Natural killer cell (primary cell): Measurements from ENCODE around the gene SCAND1. TPM values are rescaled to one million over a fixed set of nuclear protein-coding genes. Genes with fewer than 3 reads are reported as not detected.
"Not testable (repeated sequence)": the region's sequence is repeated elsewhere in the genome, so short reads cannot be mapped to it uniquely, and the experiment has no call there.

Experiments used
- ATAC-seq, 3 donors: fragments of 150-1000 bp in 2 of 3; fragments of 200-7000 bp in 1 of 3; cut with Tn5 transposase; 1 replicate in 1 of 3; 2 replicates in 2 of 3; pipeline ENCODE4 v1.10.0; 2021; ENCODE audit warnings: mild to moderate bottlenecking in 2 of 3, moderate library complexity in 2 of 3
- DNase-seq, 2 donors: peaks; one replicate each; pipeline versions ENCODE4 v3.0.0 to v3.0.0-alpha.2; 2013 to 2021; ENCODE audit warnings: mixed read lengths in 1 of 2
- H3K27ac ChIP-seq: one replicate; pipeline ENCODE4 v1.5.1; 2013; ENCODE audit warnings: mild to moderate bottlenecking, low read length
- H3K27me3 ChIP-seq: one replicate; pipeline ENCODE4 v1.6.1; 2013; ENCODE audit warnings: low read length; ENCODE audit not compliant: control insufficient read depth, insufficient read depth
- H3K36me3 ChIP-seq: one replicate; pipeline ENCODE4 v1.6.1; 2013; ENCODE audit warnings: low read length; ENCODE audit not compliant: control insufficient read depth, insufficient read depth
- H3K4me1 ChIP-seq: one replicate; pipeline ENCODE4 v1.6.1; 2013; ENCODE audit warnings: low read length; ENCODE audit not compliant: control insufficient read depth, insufficient read depth
- H3K4me3 ChIP-seq: one replicate; pipeline ENCODE4 v1.5.1; 2013; ENCODE audit warnings: low read length
- H3K9me3 ChIP-seq: one replicate; pipeline ENCODE4 v1.6.1; 2013; ENCODE audit warnings: low read length; ENCODE audit not compliant: control insufficient read depth, insufficient read depth
- H3K27ac Mint-ChIP-seq, 2 donors: one replicate each; pipeline ENCODE4 v1.8.0; 2022; ENCODE audit warnings: mild to moderate bottlenecking in 2 of 2, mixed read lengths in 2 of 2, moderate library complexity in 1 of 2
- H3K27me3 Mint-ChIP-seq, 2 donors: one replicate each; pipeline ENCODE4 v1.8.0; 2022; ENCODE audit warnings: low read depth in 2 of 2, mixed read lengths in 2 of 2
- H3K36me3 Mint-ChIP-seq: one replicate; pipeline ENCODE4 v1.8.0; 2022; ENCODE audit warnings: mixed read lengths
- H3K4me1 Mint-ChIP-seq, 2 donors: one replicate each; pipeline ENCODE4 v1.8.0; 2022; ENCODE audit warnings: mixed read lengths in 2 of 2
- H3K4me3 Mint-ChIP-seq: one replicate; pipeline ENCODE4 v1.8.0; 2022; ENCODE audit warnings: mild to moderate bottlenecking, moderate library complexity, mixed read lengths
- H3K9me3 Mint-ChIP-seq, 2 donors: one replicate each; pipeline ENCODE4 v1.8.0; 2022; ENCODE audit warnings: mixed read lengths in 2 of 2
- CTCF ChIP-seq: fragments of 200-600 bp; IDR thresholded peaks from one replicate; pipeline ENCODE4 v1.8.0; 2022; ENCODE audit warnings: antibody characterized with exemption
- WGBS: methylation state at CpG from one replicate; pipeline ENCODE4 v1.1.7; 2013; ENCODE audit warnings: missing lambda C conversion rate; ENCODE audit not compliant: insufficient coverage; 5-methylcytosine and 5-hydroxymethylcytosine counted together
- intact Hi-C: fragments of 100-400 bp; cut with micrococcal nuclease; formaldehyde crosslinking; loops from one replicate; pipeline ENCODE4 v1.14.2; 2022
- total RNA-seq, 4 donors: library from RNA; stranded (reverse); fragments of 120-200 nt in 1 of 4; gene quantifications; one replicate each; pipeline versions ENCODE4 v1.2.3 to v1.2.4, GENCODE V29; 2013 to 2022

SCAND1 gene
- total RNA-seq: 10 to 100 TPM; 51.4 to 70.3 (median 63.9) TPM
- 49.5 TPM for total RNA-seq (2013)

- Histone ChIP-seq H3K4me3 (peak within 1 kb of the TSS; percentile 97), H3K9me3 (no peaks in the 10 kb centered on the region), H3K36me3 (no peaks in the 10 kb centered on the region), H3K27ac (peak within 1 kb of the TSS; percentile 100), H3K4me1 (peaks cover 18% of the 10 kb centered on the region), H3K27me3 (no peaks in the 10 kb centered on the region)
- Mint-ChIP-seq H3K27me3 (no peaks in the 10 kb centered on the region), H3K4me1 (peaks cover 17 to 25% of the 10 kb centered on the region in 2 donors), H3K27ac (peak within 1 kb of the TSS; percentile 98 to 100), H3K4me3 (peak within 1 kb of the TSS; percentile 99), H3K36me3 (no peaks in the 10 kb centered on the region), H3K9me3 (no peaks in the 10 kb centered on the region)
- DNase-seq (peak; percentile 95 to 99), ATAC-seq (peak; percentile 85 to 95 (median 85))
- intact Hi-C loops: loop anchor here (2.0 to 5.0 kb wide), 2 partner anchors 212 to 500 kb away; partner anchors contain the start of genes CEP250 and RBM39
- peak; percentile 96 for TF ChIP-seq CTCF
- WGBS: under 1% methylated on average over 76 of the region's 76 CpGs
These were observed at the start of gene SCAND1 for GRCh38 chr20:35954200-35954906. SCAND1 (minus strand) TSS chr20:35954502; CDS start chr20:35954284, 218 bp downstream.

- H3K9me3 ChIP-seq: no peaks in the 10 kb centered on the region
- TF ChIP-seq CTCF: no peak
These were observed 49.7 kb upstream of the SCAND1 start for GRCh38 chr20:36004045-36004444.

GRCh38 chr20:36002855-36003254, 48.6 kb upstream of the SCAND1 start:
- ATAC-seq (no peak), DNase-seq (no peak)
- peaks cover 0 to 2% of the 10 kb centered on the region in 2 donors for H3K9me3 Mint-ChIP-seq
- Histone ChIP-seq H3K4me3 (no peak overlapping the region), H3K36me3 (no peaks in the 10 kb centered on the region), H3K4me1 (no peaks in the 10 kb centered on the region), H3K27me3 (no peaks in the 10 kb centered on the region), H3K9me3 (no peaks in the 10 kb centered on the region), H3K27ac (no peak overlapping the region)
- intact Hi-C loops: no loop called here
- H3K36me3 Mint-ChIP-seq: peaks cover 9% of the 10 kb centered on the region
- peaks cover 4 to 10% of the 10 kb centered on the region in 2 donors for H3K27me3 Mint-ChIP-seq
- no peak for TF ChIP-seq CTCF
- H3K27ac Mint-ChIP-seq: no peak overlapping the region
- no peak overlapping the region for H3K4me3 Mint-ChIP-seq
- H3K4me1 Mint-ChIP-seq: no peaks in the 10 kb centered on the region

More at GRCh38 chr20:36004045-36004444, 49.7 kb upstream of the SCAND1 start:
- ATAC-seq (peak in 1 of 3 donors; percentile 43), DNase-seq (no peak)
- no peaks in the 10 kb centered on the region for H3K27me3 ChIP-seq
- WGBS: 100% methylated on average over 1 of the region's 1 CpG
- H3K4me3 ChIP-seq: no peak overlapping the region
- Mint-ChIP-seq H3K9me3 (peaks cover 0 to 2% of the 10 kb centered on the region in 2 donors), H3K27me3 (peaks cover 4 to 10% of the 10 kb centered on the region in 2 donors), H3K27ac (no peak overlapping the region), H3K4me1 (no peaks in the 10 kb centered on the region), H3K36me3 (peaks cover 9% of the 10 kb centered on the region), H3K4me3 (no peak overlapping the region)
- no peaks in the 10 kb centered on the region for H3K36me3 ChIP-seq
- H3K27ac ChIP-seq: no peak overlapping the region
- no peaks in the 10 kb centered on the region for H3K4me1 ChIP-seq
- intact Hi-C loops: no loop called here

GRCh38 chr20:36001331-36001730, 47.0 kb upstream of the SCAND1 start:
- H3K9me3 Mint-ChIP-seq, intact Hi-C loops, H3K4me1 ChIP-seq, H3K27me3 Mint-ChIP-seq, ATAC-seq, H3K36me3 Mint-ChIP-seq, H3K4me1 Mint-ChIP-seq, DNase-seq, H3K27ac ChIP-seq, H3K9me3 ChIP-seq, H3K27me3 ChIP-seq, H3K4me3 ChIP-seq, H3K27ac Mint-ChIP-seq, H3K36me3 ChIP-seq, H3K4me3 Mint-ChIP-seq: not testable (repeated sequence)
- 90% methylated on average over 2 of the region's 34 CpGs for WGBS

GRCh38 chr20:35996492-35996891, 42.2 kb upstream of the SCAND1 start:
- not testable (repeated sequence) for H3K4me1 Mint-ChIP-seq, ATAC-seq, H3K36me3 ChIP-seq, H3K27ac ChIP-seq, H3K27ac Mint-ChIP-seq, H3K36me3 Mint-ChIP-seq, H3K4me1 ChIP-seq, H3K27me3 ChIP-seq, DNase-seq, H3K9me3 Mint-ChIP-seq, H3K9me3 ChIP-seq, H3K4me3 Mint-ChIP-seq, H3K27me3 Mint-ChIP-seq, H3K4me3 ChIP-seq
- 92% methylated on average over 8 of the region's 8 CpGs for WGBS
- intact Hi-C loops: loop anchor here (5.0 kb wide), 1 partner anchor 441 kb away; no protein-coding TSS in a partner anchor
